Epithelial cell of esophagus (primary cell): Measurements from ENCODE around the gene MFAP5.

Source experiments
- DNase-seq: peaks from one replicate; pipeline ENCODE4 v3.0.0; 2010; ENCODE audit warnings: low read depth
- H3K4me3 ChIP-seq: 2 replicates; pipeline ENCODE4 v1.5.1; 2011; ENCODE audit warnings: mild to moderate bottlenecking, low read length, control low read depth
- CTCF ChIP-seq: IDR thresholded peaks from 2 replicates; pipeline ENCODE4 v1.5.1; 2011; ENCODE audit warnings: low read depth, mild to moderate bottlenecking, low read length, control low read depth, inconsistent platforms; ENCODE audit not compliant: insufficient read depth; ENCODE audit errors: missing control alignments

MFAP5 gene

GRCh38 chr12:8689681-8690080 lies 27.1 kb upstream of the MFAP5 start:
- no peak for TF ChIP-seq CTCF
- DNase-seq: no peak
- no peak overlapping the region for H3K4me3 ChIP-seq

GRCh38 chr12:8687846-8688601 lies 25.4 kb upstream of the MFAP5 start:
- H3K4me3 ChIP-seq: no peak overlapping the region
- peak; percentile 84 for DNase-seq
- TF ChIP-seq CTCF: no peak

- no peak for TF ChIP-seq CTCF
- no peak for DNase-seq
- H3K4me3 ChIP-seq: no peak overlapping the region
These were observed 22.4 kb upstream of the MFAP5 start for GRCh38 chr12:8685051-8685450.

GRCh38 chr12:8681129-8681884 lies 18.7 kb upstream of the MFAP5 start:
- peak; percentile 92 for DNase-seq
- no peak for TF ChIP-seq CTCF
- H3K4me3 ChIP-seq: peak overlapping the region; percentile 45

GRCh38 chr12:8680533-8680932 lies 17.9 kb upstream of the MFAP5 start:
- no peak for TF ChIP-seq CTCF
- DNase-seq: no peak

GRCh38 chr12:8678661-8679111 lies 16.1 kb upstream of the MFAP5 start:
- H3K4me3 ChIP-seq: no peak overlapping the region
- DNase-seq: peak; percentile 94
- no peak for TF ChIP-seq CTCF

More at GRCh38 chr12:8680533-8680932, 17.9 kb upstream of the MFAP5 start:
- no peak overlapping the region for H3K4me3 ChIP-seq
